Stomach (tissue), 9 donors: ENCODE data around the gene PAFAH1B1. TPM values are rescaled to one million over a fixed set of nuclear protein-coding genes. Genes with fewer than 3 reads are reported as not detected.

Experiments used
- DNase-seq, 2 donors: peaks; one replicate each; pipeline versions ENCODE4 v3.0.0 to v3.0.0-alpha.2; 2013 to 2019
- H3K27ac ChIP-seq, 5 donors: fragments of 200-600 bp in 4 of 5; sonication (generic) in 4 of 5; one replicate each; pipeline ENCODE4 v1.5.1; 2013 to 2019; ENCODE audit warnings: mild to moderate bottlenecking in 1 of 5, moderate library complexity in 1 of 5
- H3K27me3 ChIP-seq, 3 donors: fragments of 200-600 bp; sonication (generic); one replicate each; pipeline ENCODE4 v1.5.1; 2017 to 2019; ENCODE audit warnings: mixed run types in 1 of 3
- H3K36me3 ChIP-seq, 4 donors: fragments of 200-600 bp; sonication (generic); 1 replicate in 3 of 4; 2 replicates in 1 of 4; pipeline ENCODE4 v1.5.1; 2016 to 2019
- H3K4me1 ChIP-seq, 4 donors: fragments of 200-600 bp; sonication (generic); one replicate each; pipeline ENCODE4 v1.5.1; 2016 to 2019
- H3K4me3 ChIP-seq, 4 donors: fragments of 200-600 bp; sonication (generic) in 3 of 4; one replicate each; pipeline ENCODE4 v1.5.1; 2016 to 2019; ENCODE audit warnings: mild to moderate bottlenecking in 1 of 4
- H3K9me3 ChIP-seq, 4 donors: fragments of 200-600 bp; sonication (generic); one replicate each; pipeline ENCODE4 v1.5.1; 2016 to 2019
- CTCF ChIP-seq, 7 experiments: fragments of 450-650 bp in 4 of 7; fragments of 200-600 bp in 3 of 7; sonication (generic) in 3 of 7; IDR thresholded peaks; one replicate each; pipeline ENCODE4 v1.5.1; 2016 to 2019; ENCODE audit warnings: antibody characterized with exemption in 7 of 7, control low read depth in 2 of 7, mild to moderate bottlenecking in 1 of 7
- EP300 ChIP-seq: sonication (generic); formaldehyde crosslinking; IDR thresholded peaks from one replicate; pipeline ENCODE4 v1.6.1; 2017; ENCODE audit warnings: antibody characterized with exemption
- POLR2A ChIP-seq, 4 donors: fragments of 450-650 bp; IDR thresholded peaks; one replicate each; pipeline ENCODE4 v1.6.1; 2016; ENCODE audit warnings: antibody characterized with exemption in 4 of 4, control low read depth in 2 of 4, mild to moderate bottlenecking in 1 of 4, moderate library complexity in 1 of 4
- POLR2AphosphoS5 ChIP-seq, 3 donors: sonication (generic); formaldehyde crosslinking; IDR thresholded peaks; one replicate each; pipeline ENCODE4 v1.6.1; 2016; ENCODE audit warnings: antibody characterized with exemption in 3 of 3
- WGBS, 5 donors: extraction: QIAGEN DNeasy Blood & Tissue Kit in 3 of 5; methylation state at CpG; one replicate each; pipeline versions ENCODE4 v1.1.5 to v1.1.7; 2013 to 2018; 5-methylcytosine and 5-hydroxymethylcytosine counted together
- intact Hi-C: fragments of 100-400 bp; cut with DNase I; formaldehyde crosslinking; loops from one replicate; pipeline ENCODE4 v1.15.1; 2023; ENCODE audit warnings: low total_unique reads
- polyA plus RNA-seq, 3 donors: library from polyadenylated mRNA; stranded (reverse); fragments of 200-250 nt; gene quantifications; one replicate each; pipeline ENCODE4 v1.2.3, GENCODE V29; 2013
- total RNA-seq, 5 donors: library from RNA; depleted of rRNA; stranded (reverse); fragments of >200 nt; gene quantifications; one replicate each; pipeline versions ENCODE4 v1.1.0 to v1.2.3, GENCODE V29; 2014 to 2016
- donor health status: healthy with polysubstance abuse.
- donor health status: Bipolar disorder and iron deficiency.
- donor health status: healthy.

Gene PAFAH1B1
- total and polyA plus RNA-seq, 8 donors: 22.5 to 264 (median 50.7) TPM

GRCh38 chr17:2718150-2718938, 124.9 kb downstream of the PAFAH1B1 start:
- WGBS, 5 donors: 64 to 73% (median 66%) methylated on average over 13 of the region's 13 CpGs
- intact Hi-C loops: no loop called here
- H3K36me3 ChIP-seq: no peaks in the 10 kb centered on the region
- TF ChIP-seq POLR2A (IDR thresholded peaks at IDR 0.05) (no peak), CTCF (IDR thresholded peaks at IDR 0.05) (no peak), POLR2AphosphoS5 (IDR thresholded peaks at IDR 0.05) (no peak), EP300 (no peak)
- H3K9me3 ChIP-seq: no peaks in the 10 kb centered on the region
- H3K4me1 ChIP-seq: peaks cover 0 to 5% (median under 1%) of the 10 kb centered on the region in 4 donors
- H3K4me3 ChIP-seq: no peak overlapping the region
- no peak for DNase-seq
- H3K27me3 ChIP-seq: peaks cover 0 to 22% (median 10%) of the 10 kb centered on the region in 3 donors
- H3K27ac ChIP-seq: no peak overlapping the region

GRCh38 chr17:2719861-2720260, 126.4 kb downstream of the PAFAH1B1 start:
- 77 to 86% (median 78%) methylated on average over 2 to 4 of the region's 4 CpGs for WGBS, 5 donors
- Histone ChIP-seq H3K4me1 (peaks cover 10 to 12% (median 11%) of the 10 kb centered on the region in 4 donors), H3K27ac (no peak overlapping the region), H3K27me3 (peaks cover 0 to 37% (median 24%) of the 10 kb centered on the region in 3 donors), H3K9me3 (no peaks in the 10 kb centered on the region), H3K4me3 (no peak overlapping the region), H3K36me3 (no peaks in the 10 kb centered on the region)
- DNase-seq: no peak
- TF ChIP-seq CTCF (IDR thresholded peaks at IDR 0.05) (no peak), EP300 (no peak), POLR2A (IDR thresholded peaks at IDR 0.05) (no peak)
- intact Hi-C loops: no loop called here

GRCh38 chr17:2721603-2722002, 128.1 kb downstream of the PAFAH1B1 start:
- no peak overlapping the region for H3K4me3 ChIP-seq
- TF ChIP-seq EP300 (no peak), POLR2A (IDR thresholded peaks at IDR 0.05) (no peak), CTCF (IDR thresholded peaks at IDR 0.05) (no peak), POLR2AphosphoS5 (IDR thresholded peaks at IDR 0.05) (no peak)
- 58 to 70% (median 62%) methylated on average over 4 of the region's 4 CpGs for WGBS, 5 donors
- H3K36me3 ChIP-seq: no peaks in the 10 kb centered on the region
- no peak overlapping the region for H3K27ac ChIP-seq
- DNase-seq: no peak
- no peaks in the 10 kb centered on the region for H3K9me3 ChIP-seq
- peaks cover 0 to 54% (median 33%) of the 10 kb centered on the region in 3 donors for H3K27me3 ChIP-seq
- intact Hi-C loops: no loop called here
- peaks cover 12 to 21% (median 13%) of the 10 kb centered on the region in 4 donors for H3K4me1 ChIP-seq

- Histone ChIP-seq H3K9me3 (no peaks in the 10 kb centered on the region), H3K4me1 (peaks cover 12 to 21% (median 13%) of the 10 kb centered on the region in 4 donors), H3K4me3 (no peak overlapping the region), H3K27me3 (peaks cover 0 to 64% (median 38%) of the 10 kb centered on the region in 3 donors), H3K27ac (no peak overlapping the region), H3K36me3 (no peaks in the 10 kb centered on the region)
- peak in 1 of 2 donors; percentile 4 for DNase-seq
- intact Hi-C loops: no loop called here
- TF ChIP-seq POLR2AphosphoS5 (IDR thresholded peaks at IDR 0.05): no peak
- no peak for TF ChIP-seq POLR2A (IDR thresholded peaks at IDR 0.05)
- TF ChIP-seq EP300: no peak
- TF ChIP-seq CTCF (IDR thresholded peaks at IDR 0.05): no peak
- 63 to 77% (median 72%) methylated on average over 10 of the region's 10 CpGs for WGBS, 5 donors
Measured at GRCh38 chr17:2722611-2723010, 129.2 kb downstream of the PAFAH1B1 start.
